Measurements from ENCODE around the gene PIK3CB. TPM values are rescaled to one million over a fixed set of nuclear protein-coding genes. Genes with fewer than 3 reads are reported as not detected.
A peak's percentile ranks its signal among the peaks of the same experiment; 100 is the strongest.
"Not testable (repeated sequence)": the region's sequence is repeated elsewhere in the genome, so short reads cannot be mapped to it uniquely, and the experiment has no call there.

PIK3CB gene
- total and polyA plus RNA-seq, 10 of the 15 experiments (the other 5 are each of a cell fraction or from before 2014, with no cell fraction given) = 5.0 to 18.4 (median 10.4) TPM

DNA sequence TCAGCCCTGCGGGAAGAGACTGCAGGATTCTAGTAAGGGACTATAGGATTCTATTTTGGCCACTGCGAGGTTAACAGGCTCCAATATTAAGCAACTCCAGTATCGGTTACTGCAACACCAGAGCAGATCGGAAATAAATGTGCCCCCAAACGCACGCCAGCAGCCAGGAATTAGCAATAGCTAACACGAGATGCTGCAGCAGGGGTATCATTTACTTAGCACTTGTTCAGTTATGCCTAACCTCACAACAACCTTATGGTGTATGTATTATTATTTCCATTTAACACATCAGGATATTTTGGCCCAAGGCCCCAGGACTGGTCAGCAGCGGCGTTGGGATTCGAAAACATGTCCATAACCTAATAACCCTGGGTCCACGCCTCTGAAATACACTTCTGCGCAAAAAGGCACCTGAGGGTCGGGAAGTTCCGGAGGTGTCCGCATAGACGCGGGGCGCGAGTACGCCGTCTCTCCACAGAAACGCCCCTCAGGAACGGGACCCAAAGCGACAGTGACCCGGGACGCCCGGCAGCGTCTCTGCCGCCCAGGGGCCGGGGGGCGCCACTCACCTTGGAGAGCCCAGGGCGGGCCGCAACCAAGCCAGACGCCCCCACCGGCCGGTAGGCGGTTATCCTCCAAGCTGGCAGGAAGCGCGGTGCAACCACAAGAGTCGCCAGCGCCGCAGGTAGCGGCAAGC lies 681 bp downstream of the PIK3CB start (continued):
- TF ChIP-seq CBX3 (IDR thresholded peaks at IDR 0.05; ENCODE audit: borderline replicate concordance, low read depth) (no peak), TCF3 (IDR thresholded peaks at IDR 0.05; ENCODE audit: borderline replicate concordance, insufficient read depth, low read depth, low read length) (0 out of 2 replicates have a peak, but pooled peaks have one; percentile 9)

- FAIRE-seq; in situ Hi-C loops (cut with MboI); ATAC-seq; H3K9me3 ChIP-seq (replicated peaks; ENCODE audit: control insufficient read depth, insufficient read depth, low read length); DNase-seq (ENCODE audit: low read depth, low spot score); H2AFZ ChIP-seq (ENCODE audit: control insufficient read depth, low read depth, low read length); H3K4me1 ChIP-seq (ENCODE audit: control insufficient read depth, insufficient read depth, low read length); SMC1A ChIA-PET (ENCODE audit: uncharacterized antibody, unreplicated experiment); BruUV-seq (replicated peaks); H3K27me3 ChIP-seq (replicated peaks in 1 of 2; ENCODE audit: control insufficient read depth in 2 of 2, insufficient read depth in 2 of 2, low read length in 1 of 2); H3K9ac ChIP-seq (ENCODE audit: control insufficient read depth, insufficient read depth, low read length); H3K27ac ChIP-seq (ENCODE audit: control insufficient read depth, insufficient read depth); H3K36me3 ChIP-seq (ENCODE audit: control insufficient read depth in 2 of 2, insufficient read depth in 2 of 2, low read length in 1 of 2); H3K4me3 ChIP-seq; H4K20me1 ChIP-seq (ENCODE audit: control insufficient read depth, insufficient read depth): not testable (repeated sequence)
- H3K79me2 ChIP-seq (ENCODE audit: control insufficient read depth, insufficient read depth, low read length) = peaks cover 31% of the 10 kb centered on the region
- WGBS (ENCODE audit: insufficient coverage, insufficient replicate concordance, low lambda C conversion rate, missing lambda C conversion rate) = 99% methylated on average over 25 of the region's 27 CpGs
- ChIA-PET CTCF (interaction anchor here (0.6 kb wide), 1 partner anchor 9 kb away, joined by 3 read pairs; no protein-coding TSS in a partner anchor), POLR2A (interaction anchor here (0.6 kb wide), 1 partner anchor 67 kb away, joined by 7 read pairs; no protein-coding TSS in a partner anchor), RAD21 (ENCODE audit: unreplicated experiment) (interaction anchor here (0.6 kb wide), 1 partner anchor 320 kb away, joined by 4 read pairs; no protein-coding TSS in a partner anchor)
- H3K4me2 ChIP-seq (ENCODE audit: control insufficient read depth, insufficient read depth) = peak overlapping the region; percentile 42; the same call in 1 of the 2 replicates
- intact Hi-C loops (cut with micrococcal nuclease; ENCODE audit: unreplicated experiment) = loop anchor here (10.0 kb wide), 1 partner anchor 118 kb away; no protein-coding TSS in a partner anchor
These were observed 2.2 kb downstream of the PIK3CB start for GRCh38 chr3:138832473-138833057.
